H9 (cell line): ENCODE measurements around the gene HLA-DOA. TPM values are rescaled to one million over a fixed set of nuclear protein-coding genes. Genes with fewer than 3 reads are reported as not detected.

Experiments used
- DNase-seq: peaks from one replicate; pipeline ENCODE4 v3.0.0-alpha.2; 2017
- H2AFZ ChIP-seq: one replicate; pipeline ENCODE4 v1.6.1; 2013; ENCODE audit warnings: mild to moderate bottlenecking, low read length, control low read depth, moderate library complexity
- H2AK5ac ChIP-seq: 2 replicates; pipeline ENCODE4 v1.6.1; 2013; ENCODE audit warnings: low read length, control low read depth, mixed read lengths; ENCODE audit not compliant: insufficient read length
- H2BK120ac ChIP-seq: one replicate; pipeline ENCODE4 v1.6.1; 2013; ENCODE audit warnings: low read depth, mild to moderate bottlenecking, low read length, control low read depth, inconsistent platforms; ENCODE audit not compliant: poor library complexity, severe bottlenecking
- H2BK12ac ChIP-seq: 2 replicates; pipeline ENCODE4 v1.6.1; 2013; ENCODE audit warnings: low read length, control low read depth, mixed read lengths, low read depth; ENCODE audit not compliant: insufficient read length
- H2BK15ac ChIP-seq: 2 replicates; pipeline ENCODE4 v1.6.1; 2013; ENCODE audit warnings: low read depth, low read length, control low read depth
- H2BK20ac ChIP-seq: one replicate; pipeline ENCODE4 v1.6.1; 2013; ENCODE audit warnings: low read depth, mild to moderate bottlenecking, low read length, control low read depth, inconsistent platforms; ENCODE audit not compliant: poor library complexity, severe bottlenecking
- H2BK5ac ChIP-seq: 2 replicates; pipeline ENCODE4 v1.6.1; 2013; ENCODE audit warnings: low read length, control low read depth, mixed read lengths; ENCODE audit not compliant: insufficient read length
- H3K14ac ChIP-seq: 2 replicates; pipeline ENCODE4 v1.6.1; 2013; ENCODE audit warnings: low read length, control low read depth; ENCODE audit not compliant: insufficient read depth
- H3K18ac ChIP-seq: 2 replicates; pipeline ENCODE4 v1.6.1; 2013; ENCODE audit warnings: low read depth, mild to moderate bottlenecking, mixed read lengths, low read length, control low read depth; ENCODE audit not compliant: insufficient read length
- H3K23ac ChIP-seq: 2 replicates; pipeline ENCODE4 v1.6.1; 2013; ENCODE audit warnings: low read length, control low read depth, mixed read lengths, low read depth; ENCODE audit not compliant: insufficient read length
- H3K23me2 ChIP-seq: 2 replicates; pipeline ENCODE4 v1.6.1; 2013; ENCODE audit warnings: low read depth, mild to moderate bottlenecking, mixed read lengths, low read length, control low read depth; ENCODE audit not compliant: insufficient read length, poor library complexity, severe bottlenecking
- H3K27ac ChIP-seq: 2 replicates; pipeline ENCODE4 v1.5.1; 2013; ENCODE audit warnings: low read length, control low read depth, mixed read lengths, low read depth; ENCODE audit not compliant: insufficient read length
- H3K27me3 ChIP-seq: 2 replicates; pipeline ENCODE4 v1.6.1; 2013; ENCODE audit warnings: low read length, control low read depth, inconsistent platforms; ENCODE audit not compliant: insufficient read depth
- H3K4ac ChIP-seq: 2 replicates; pipeline ENCODE4 v1.6.1; 2013; ENCODE audit warnings: low read depth, mild to moderate bottlenecking, control low read depth, inconsistent platforms, low read length, moderate library complexity
- H3K4me1 ChIP-seq: 2 replicates; pipeline ENCODE4 v1.6.1; 2013; ENCODE audit warnings: low read length, control low read depth, inconsistent platforms; ENCODE audit not compliant: insufficient read depth
- H3K4me2 ChIP-seq: 2 replicates; pipeline ENCODE4 v1.6.1; 2013; ENCODE audit warnings: low read length, control low read depth, mixed read lengths; ENCODE audit not compliant: insufficient read length, insufficient read depth
- H3K56ac ChIP-seq: 2 replicates; pipeline ENCODE4 v1.6.1; 2013; ENCODE audit warnings: low read depth, mild to moderate bottlenecking, mixed read lengths, low read length, control low read depth; ENCODE audit not compliant: insufficient read length
- H3K79me1 ChIP-seq: 2 replicates; pipeline ENCODE4 v1.6.1; 2013; ENCODE audit warnings: low read depth, mild to moderate bottlenecking, moderate library complexity, low read length, control low read depth, inconsistent platforms; ENCODE audit not compliant: insufficient read depth, poor library complexity, severe bottlenecking
- H3K79me2 ChIP-seq: 2 replicates; pipeline ENCODE4 v1.6.1; 2013; ENCODE audit warnings: low read length, control low read depth, inconsistent platforms; ENCODE audit not compliant: insufficient read depth
- H3K9ac ChIP-seq: 2 replicates; pipeline ENCODE4 v1.6.1; 2013; ENCODE audit warnings: low read length, control low read depth, mixed read lengths; ENCODE audit not compliant: insufficient read length; ENCODE audit errors: extremely low read depth
- H3K9me3 ChIP-seq: one replicate; pipeline ENCODE4 v1.6.1; 2013; ENCODE audit warnings: low read depth, low read length, inconsistent platforms; ENCODE audit not compliant: control insufficient read depth
- H3T11ph ChIP-seq: one replicate; pipeline ENCODE4 v1.6.1; 2013; ENCODE audit warnings: mild to moderate bottlenecking, low read length, control low read depth, inconsistent platforms
- H4K20me1 ChIP-seq: one replicate; pipeline ENCODE4 v1.6.1; 2013; ENCODE audit not compliant: control insufficient read depth, insufficient read length, insufficient read depth
- H4K5ac ChIP-seq: 2 replicates; pipeline ENCODE4 v1.6.1; 2013; ENCODE audit warnings: low read depth, mild to moderate bottlenecking, mixed read lengths, low read length, control low read depth; ENCODE audit not compliant: insufficient read length
- H4K8ac ChIP-seq: replicated peaks from 2 replicates; pipeline ENCODE4 v1.6.1; 2013; ENCODE audit warnings: low read length, control low read depth, mixed read lengths, low read depth; ENCODE audit not compliant: insufficient read length
- H4K91ac ChIP-seq: 2 replicates; pipeline ENCODE4 v1.6.1; 2013; ENCODE audit warnings: low read depth, mild to moderate bottlenecking, moderate library complexity, mixed read lengths, low read length, control low read depth; ENCODE audit not compliant: insufficient read length
- H3K27ac Mint-ChIP-seq, 3 experiments: 2 replicates in 2 of 3; 3 replicates in 1 of 3; pipeline ENCODE4 v1.8.0; 2020 to 2021; ENCODE audit warnings: mixed read lengths in 3 of 3, mild to moderate bottlenecking in 1 of 3, moderate library complexity in 1 of 3
- H3K27me3 Mint-ChIP-seq: 2 replicates; pipeline ENCODE4 v1.8.0; 2021; ENCODE audit warnings: low read depth, mild to moderate bottlenecking, moderate library complexity, mixed read lengths
- H3K36me3 Mint-ChIP-seq, 3 experiments: 2 replicates in 2 of 3; 3 replicates in 1 of 3; pipeline ENCODE4 v1.8.0; 2020 to 2021; ENCODE audit warnings: low read depth in 3 of 3, mixed read lengths in 3 of 3; ENCODE audit not compliant: insufficient read depth in 1 of 3
- H3K4me1 Mint-ChIP-seq, 2 experiments: 2 replicates each; pipeline ENCODE4 v1.8.0; 2020; ENCODE audit warnings: mixed read lengths in 2 of 2
- H3K4me3 Mint-ChIP-seq, 2 experiments: 2 replicates in 1 of 2; 3 replicates in 1 of 2; pipeline ENCODE4 v1.8.0; 2020 to 2021; ENCODE audit warnings: mild to moderate bottlenecking in 2 of 2, mixed read lengths in 2 of 2, moderate library complexity in 1 of 2
- H3K9me3 Mint-ChIP-seq, 2 experiments: 2 replicates in 1 of 2; 3 replicates in 1 of 2; pipeline ENCODE4 v1.8.0; 2020; ENCODE audit warnings: mild to moderate bottlenecking in 2 of 2, mixed read lengths in 2 of 2, moderate library complexity in 1 of 2
- WGBS: extraction: QIAGEN DNeasy Blood & Tissue Kit; methylation state at CpG from one replicate; pipeline ENCODE4 v1.1.7; 2013; ENCODE audit warnings: missing lambda C conversion rate, low lambda C conversion rate, mixed read lengths; ENCODE audit not compliant: insufficient read length; ENCODE audit errors: extremely low coverage; 5-methylcytosine and 5-hydroxymethylcytosine counted together
- total RNA-seq: library from RNA; stranded (reverse); gene quantifications from 2 replicates; pipeline ENCODE4 v1.2.1, GENCODE V29; 2021
- TF ChIP-seq, protein P1 (sequence below): fragments of 200-600 bp; sonication (generic); conservative IDR thresholded peaks from 3 replicates; pipeline ENCODE4 v1.8.0; 2021; ENCODE audit warnings: antibody characterized with exemption, mild to moderate bottlenecking

The HLA-DOA gene
- total RNA-seq, 1 experiment from 2014 or later: 15.6 TPM

DNA sequence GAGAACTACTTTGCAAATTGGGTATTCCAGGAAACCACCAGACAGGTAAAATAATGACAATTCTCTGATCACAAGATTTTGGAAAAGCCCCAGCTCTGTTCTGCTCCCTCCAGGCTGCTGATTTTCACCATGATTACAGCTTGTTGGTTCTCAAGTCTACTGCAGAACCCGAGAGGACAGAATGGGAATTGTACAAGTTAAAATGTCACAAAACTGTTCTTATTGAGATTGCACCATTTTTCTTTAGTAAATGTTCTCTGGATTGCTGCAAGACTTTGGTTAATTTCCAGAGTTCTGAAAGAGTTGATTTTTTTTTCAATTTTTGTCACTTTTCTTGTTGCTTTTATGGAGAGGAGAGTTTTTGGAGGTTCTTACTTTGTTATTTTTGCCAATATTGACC is 27.1 kb upstream of the HLA-DOA start:
- H2BK120ac ChIP-seq: no peak overlapping the region
- H3K9me3 ChIP-seq: no peaks in the 10 kb centered on the region
- no peak overlapping the region for H3K56ac ChIP-seq
- H4K8ac ChIP-seq: no peak overlapping the region
- Mint-ChIP-seq H3K4me3 (no peak overlapping the region), H3K36me3 (no peaks in the 10 kb centered on the region; a peak in 1 of 7 replicates), H3K27ac (no peak overlapping the region), H3K9me3 (peaks cover 4 to 7% of the 10 kb centered on the region in 2 experiments; a peak in 2 of 5 replicates), H3K27me3 (peaks cover 2% of the 10 kb centered on the region), H3K4me1 (no peaks in the 10 kb centered on the region)
- H3K4me2 ChIP-seq: no peak overlapping the region
- DNase-seq: no peak
- no CpG with 5 or more reads among the region's 1 CpG for WGBS
- TF ChIP-seq, protein P1, sequence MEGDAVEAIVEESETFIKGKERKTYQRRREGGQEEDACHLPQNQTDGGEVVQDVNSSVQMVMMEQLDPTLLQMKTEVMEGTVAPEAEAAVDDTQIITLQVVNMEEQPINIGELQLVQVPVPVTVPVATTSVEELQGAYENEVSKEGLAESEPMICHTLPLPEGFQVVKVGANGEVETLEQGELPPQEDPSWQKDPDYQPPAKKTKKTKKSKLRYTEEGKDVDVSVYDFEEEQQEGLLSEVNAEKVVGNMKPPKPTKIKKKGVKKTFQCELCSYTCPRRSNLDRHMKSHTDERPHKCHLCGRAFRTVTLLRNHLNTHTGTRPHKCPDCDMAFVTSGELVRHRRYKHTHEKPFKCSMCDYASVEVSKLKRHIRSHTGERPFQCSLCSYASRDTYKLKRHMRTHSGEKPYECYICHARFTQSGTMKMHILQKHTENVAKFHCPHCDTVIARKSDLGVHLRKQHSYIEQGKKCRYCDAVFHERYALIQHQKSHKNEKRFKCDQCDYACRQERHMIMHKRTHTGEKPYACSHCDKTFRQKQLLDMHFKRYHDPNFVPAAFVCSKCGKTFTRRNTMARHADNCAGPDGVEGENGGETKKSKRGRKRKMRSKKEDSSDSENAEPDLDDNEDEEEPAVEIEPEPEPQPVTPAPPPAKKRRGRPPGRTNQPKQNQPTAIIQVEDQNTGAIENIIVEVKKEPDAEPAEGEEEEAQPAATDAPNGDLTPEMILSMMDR: no peak
- H2BK12ac ChIP-seq: no peak overlapping the region
- H2BK15ac ChIP-seq: no peak overlapping the region
- no peak overlapping the region for H2BK5ac ChIP-seq
- no peak overlapping the region for H3K23ac ChIP-seq
- no peak overlapping the region for H2BK20ac ChIP-seq
- no peak overlapping the region for H4K91ac ChIP-seq
- H3K9ac ChIP-seq: no peak overlapping the region
- no peak overlapping the region for H2AK5ac ChIP-seq
- no peak overlapping the region for H3K4ac ChIP-seq
- no peak overlapping the region for H3T11ph ChIP-seq
- no peaks in the 10 kb centered on the region for H3K27me3 ChIP-seq
- no peaks in the 10 kb centered on the region for H4K20me1 ChIP-seq
- H2AFZ ChIP-seq: no peak overlapping the region
- no peak overlapping the region for H3K14ac ChIP-seq
- H3K27ac ChIP-seq: no peak overlapping the region
- H3K18ac ChIP-seq: no peak overlapping the region
- no peak overlapping the region for H4K5ac ChIP-seq
- no peaks in the 10 kb centered on the region for H3K4me1 ChIP-seq
- no peaks in the 10 kb centered on the region for H3K79me1 ChIP-seq
- no peaks in the 10 kb centered on the region for H3K79me2 ChIP-seq
- no peaks in the 10 kb centered on the region for H3K23me2 ChIP-seq
